HepG2 (cell line): ENCODE measurements around the gene DNMT3A. TPM values are rescaled to one million over a fixed set of nuclear protein-coding genes. Genes with fewer than 3 reads are reported as not detected.

Experiments used
- AGO1 ChIP-seq: fragments of 200-400 bp; formaldehyde crosslinking; IDR thresholded peaks from 2 replicates; pipeline ENCODE4 v1.6.1; 2017; ENCODE audit warnings: mild to moderate bottlenecking, low read depth, low read length, moderate library complexity; ENCODE audit not compliant: poor library complexity, severe bottlenecking
- BRF2 ChIP-seq: sonication (generic); formaldehyde crosslinking; IDR thresholded peaks from 2 replicates; pipeline ENCODE4 v1.8.1; 2022; ENCODE audit warnings: mild to moderate bottlenecking, missing genetic modification reagents
- CREB3 ChIP-seq: sonication (generic); formaldehyde crosslinking; IDR thresholded peaks from 2 replicates; pipeline ENCODE4 v1.5.0; 2020; ENCODE audit warnings: missing genetic modification reagents
- FOXA1 ChIP-seq, 2 experiments: fragments of 450-650 bp in 1 of 2; sonication (generic) in 1 of 2; formaldehyde crosslinking in 1 of 2; IDR thresholded peaks; 2 replicates each; pipeline versions ENCODE4 v1.4.0 to v1.6.1; 2016 to 2020; ENCODE audit warnings: missing genetic modification reagents in 1 of 2
- JUNB ChIP-seq: sonication (generic); formaldehyde crosslinking; IDR thresholded peaks from 2 replicates; pipeline ENCODE4 v1.8.0; 2022; ENCODE audit warnings: missing genetic modification reagents, mild to moderate bottlenecking, borderline replicate concordance
- KLF6 ChIP-seq: IDR thresholded peaks from 2 replicates; pipeline ENCODE4 v1.8.0; 2016; ENCODE audit warnings: missing biosample characterization, missing genetic modification reagents
- PHB2 ChIP-seq: fragments of 450-650 bp; IDR thresholded peaks from 2 replicates; pipeline ENCODE4 v1.6.1; 2018; ENCODE audit not compliant: partially characterized antibody
- SOX5 ChIP-seq: IDR thresholded peaks from 2 replicates; pipeline ENCODE4 v1.6.1; 2016; ENCODE audit warnings: borderline replicate concordance
- ZBTB21 ChIP-seq: sonication (generic); formaldehyde crosslinking; IDR thresholded peaks from 2 replicates; pipeline ENCODE4 v1.4.0; 2020; ENCODE audit warnings: missing genetic modification reagents
- ZNF12 ChIP-seq: sonication (generic); formaldehyde crosslinking; IDR thresholded peaks from 2 replicates; pipeline ENCODE4 v1.5.0; 2020; ENCODE audit warnings: missing genetic modification reagents
- ZNF235 ChIP-seq: sonication (generic); formaldehyde crosslinking; IDR thresholded peaks from 2 replicates; pipeline ENCODE4 v1.8.1; 2023; ENCODE audit warnings: mild to moderate bottlenecking, missing genetic modification reagents, borderline replicate concordance
- ZNF580 ChIP-seq: IDR thresholded peaks from 2 replicates; pipeline ENCODE4 v1.6.1; 2016; ENCODE audit warnings: low read depth, borderline replicate concordance
- ZNF7 ChIP-seq: IDR thresholded peaks from 2 replicates; pipeline ENCODE4 v1.6.1; 2016; ENCODE audit warnings: missing biosample characterization, missing genetic modification reagents
- ZSCAN9 ChIP-seq: IDR thresholded peaks from 2 replicates; pipeline ENCODE4 v1.6.1; 2016; ENCODE audit warnings: borderline replicate concordance
- polyA plus RNA-seq, 8 experiments: library from polyadenylated mRNA; depleted of rRNA in 3 of 8; stranded (reverse) in 7 of 8; unstranded in 1 of 8; fragments of >200 nt; fragmentation: Illumina TruSeq in 4 of 8; extraction: Trizol in 4 of 8; gene quantifications; 2 replicates each; pipeline versions ENCODE4 v1.2.1 to v1.2.3, GENCODE V29; 2011 to 2016; ENCODE audit warnings: low read depth in 4 of 8, missing spikeins in 1 of 8, mixed read lengths in 1 of 8; ENCODE audit not compliant: insufficient read depth in 1 of 8
- total RNA-seq, 5 experiments: library from RNA; depleted of rRNA; stranded (reverse); fragments of >200 nt; fragmentation: Illumina TruSeq; extraction: Trizol; gene quantifications; 2 replicates each; pipeline ENCODE4 v1.2.3, GENCODE V29; 2016; ENCODE audit warnings: low read depth in 1 of 5
- TF ChIP-seq, protein P1 (sequence below): sonication (generic); formaldehyde crosslinking; IDR thresholded peaks from 2 replicates; pipeline ENCODE4 v1.5.1; 2020; ENCODE audit warnings: mild to moderate bottlenecking, missing genetic modification reagents, borderline replicate concordance
- TF ChIP-seq, protein P2 (sequence below): sonication (generic); formaldehyde crosslinking; IDR thresholded peaks from 2 replicates; pipeline ENCODE4 v1.5.0; 2020; ENCODE audit warnings: mild to moderate bottlenecking, missing genetic modification reagents
- TF ChIP-seq, protein P3 (sequence below): sonication (generic); formaldehyde crosslinking; IDR thresholded peaks from 2 replicates; pipeline ENCODE4 v1.5.0; 2020; ENCODE audit warnings: mild to moderate bottlenecking, low read depth, missing genetic modification reagents, borderline replicate concordance

Gene DNMT3A
- total and polyA plus RNA-seq, 2 of the 13 experiments (the other 11 are each of a cell fraction or from before 2014, with no cell fraction given) = 14.7 to 29.1 TPM

GRCh38 chr2:25362434-25363145 lies 20.9 kb upstream of the DNMT3A start (continued):
- TF ChIP-seq, protein P1, sequence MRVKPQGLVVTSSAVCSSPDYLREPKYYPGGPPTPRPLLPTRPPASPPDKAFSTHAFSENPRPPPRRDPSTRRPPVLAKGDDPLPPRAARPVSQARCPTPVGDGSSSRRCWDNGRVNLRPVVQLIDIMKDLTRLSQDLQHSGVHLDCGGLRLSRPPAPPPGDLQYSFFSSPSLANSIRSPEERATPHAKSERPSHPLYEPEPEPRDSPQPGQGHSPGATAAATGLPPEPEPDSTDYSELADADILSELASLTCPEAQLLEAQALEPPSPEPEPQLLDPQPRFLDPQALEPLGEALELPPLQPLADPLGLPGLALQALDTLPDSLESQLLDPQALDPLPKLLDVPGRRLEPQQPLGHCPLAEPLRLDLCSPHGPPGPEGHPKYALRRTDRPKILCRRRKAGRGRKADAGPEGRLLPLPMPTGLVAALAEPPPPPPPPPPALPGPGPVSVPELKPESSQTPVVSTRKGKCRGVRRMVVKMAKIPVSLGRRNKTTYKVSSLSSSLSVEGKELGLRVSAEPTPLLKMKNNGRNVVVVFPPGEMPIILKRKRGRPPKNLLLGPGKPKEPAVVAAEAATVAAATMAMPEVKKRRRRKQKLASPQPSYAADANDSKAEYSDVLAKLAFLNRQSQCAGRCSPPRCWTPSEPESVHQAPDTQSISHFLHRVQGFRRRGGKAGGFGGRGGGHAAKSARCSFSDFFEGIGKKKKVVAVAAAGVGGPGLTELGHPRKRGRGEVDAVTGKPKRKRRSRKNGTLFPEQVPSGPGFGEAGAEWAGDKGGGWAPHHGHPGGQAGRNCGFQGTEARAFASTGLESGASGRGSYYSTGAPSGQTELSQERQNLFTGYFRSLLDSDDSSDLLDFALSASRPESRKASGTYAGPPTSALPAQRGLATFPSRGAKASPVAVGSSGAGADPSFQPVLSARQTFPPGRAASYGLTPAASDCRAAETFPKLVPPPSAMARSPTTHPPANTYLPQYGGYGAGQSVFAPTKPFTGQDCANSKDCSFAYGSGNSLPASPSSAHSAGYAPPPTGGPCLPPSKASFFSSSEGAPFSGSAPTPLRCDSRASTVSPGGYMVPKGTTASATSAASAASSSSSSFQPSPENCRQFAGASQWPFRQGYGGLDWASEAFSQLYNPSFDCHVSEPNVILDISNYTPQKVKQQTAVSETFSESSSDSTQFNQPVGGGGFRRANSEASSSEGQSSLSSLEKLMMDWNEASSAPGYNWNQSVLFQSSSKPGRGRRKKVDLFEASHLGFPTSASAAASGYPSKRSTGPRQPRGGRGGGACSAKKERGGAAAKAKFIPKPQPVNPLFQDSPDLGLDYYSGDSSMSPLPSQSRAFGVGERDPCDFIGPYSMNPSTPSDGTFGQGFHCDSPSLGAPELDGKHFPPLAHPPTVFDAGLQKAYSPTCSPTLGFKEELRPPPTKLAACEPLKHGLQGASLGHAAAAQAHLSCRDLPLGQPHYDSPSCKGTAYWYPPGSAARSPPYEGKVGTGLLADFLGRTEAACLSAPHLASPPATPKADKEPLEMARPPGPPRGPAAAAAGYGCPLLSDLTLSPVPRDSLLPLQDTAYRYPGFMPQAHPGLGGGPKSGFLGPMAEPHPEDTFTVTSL (CRISPR knock-in tag) = no peak
- no peak for TF ChIP-seq BRF2 (CRISPR knock-in tag)
- 0 out of 2 replicates have a peak, but pooled peaks have one; percentile 40 for TF ChIP-seq ZBTB21 (CRISPR knock-in tag)
- no peak for TF ChIP-seq ZNF235 (CRISPR knock-in tag)
- no peak for TF ChIP-seq ZNF12 (CRISPR knock-in tag)
- TF ChIP-seq ZSCAN9 = no peak
- TF ChIP-seq AGO1 = no peak
- TF ChIP-seq, protein P2, sequence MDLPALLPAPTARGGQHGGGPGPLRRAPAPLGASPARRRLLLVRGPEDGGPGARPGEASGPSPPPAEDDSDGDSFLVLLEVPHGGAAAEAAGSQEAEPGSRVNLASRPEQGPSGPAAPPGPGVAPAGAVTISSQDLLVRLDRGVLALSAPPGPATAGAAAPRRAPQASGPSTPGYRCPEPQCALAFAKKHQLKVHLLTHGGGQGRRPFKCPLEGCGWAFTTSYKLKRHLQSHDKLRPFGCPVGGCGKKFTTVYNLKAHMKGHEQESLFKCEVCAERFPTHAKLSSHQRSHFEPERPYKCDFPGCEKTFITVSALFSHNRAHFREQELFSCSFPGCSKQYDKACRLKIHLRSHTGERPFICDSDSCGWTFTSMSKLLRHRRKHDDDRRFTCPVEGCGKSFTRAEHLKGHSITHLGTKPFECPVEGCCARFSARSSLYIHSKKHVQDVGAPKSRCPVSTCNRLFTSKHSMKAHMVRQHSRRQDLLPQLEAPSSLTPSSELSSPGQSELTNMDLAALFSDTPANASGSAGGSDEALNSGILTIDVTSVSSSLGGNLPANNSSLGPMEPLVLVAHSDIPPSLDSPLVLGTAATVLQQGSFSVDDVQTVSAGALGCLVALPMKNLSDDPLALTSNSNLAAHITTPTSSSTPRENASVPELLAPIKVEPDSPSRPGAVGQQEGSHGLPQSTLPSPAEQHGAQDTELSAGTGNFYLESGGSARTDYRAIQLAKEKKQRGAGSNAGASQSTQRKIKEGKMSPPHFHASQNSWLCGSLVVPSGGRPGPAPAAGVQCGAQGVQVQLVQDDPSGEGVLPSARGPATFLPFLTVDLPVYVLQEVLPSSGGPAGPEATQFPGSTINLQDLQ = no peak
- TF ChIP-seq SOX5 (CRISPR knock-in tag) = no peak
- no peak for TF ChIP-seq PHB2
- no peak for TF ChIP-seq JUNB (CRISPR knock-in tag)
- no peak for TF ChIP-seq CREB3
- no peak for TF ChIP-seq KLF6
- TF ChIP-seq, protein P3, sequence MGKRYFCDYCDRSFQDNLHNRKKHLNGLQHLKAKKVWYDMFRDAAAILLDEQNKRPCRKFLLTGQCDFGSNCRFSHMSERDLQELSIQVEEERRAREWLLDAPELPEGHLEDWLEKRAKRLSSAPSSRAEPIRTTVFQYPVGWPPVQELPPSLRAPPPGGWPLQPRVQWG (CRISPR knock-in tag) = no peak
- no peak for TF ChIP-seq ZNF7
- TF ChIP-seq ZNF580 = no peak
- TF ChIP-seq FOXA1 (IDR thresholded peaks at IDR 0.05) = no peak
- no peak for TF ChIP-seq FOXA1 (CRISPR knock-in tag; IDR thresholded peaks at IDR 0.05)
